NB4 (cell line): Measurements from ENCODE around the gene TGFBR3L.
"Not testable (repeated sequence)": the region's sequence is repeated elsewhere in the genome, so short reads cannot be mapped to it uniquely, and the experiment has no call there.

Source experiments
- DNase-seq: peaks from one replicate; pipeline ENCODE4 v3.0.0; 2010; ENCODE audit warnings: low read depth
- H3K4me3 ChIP-seq: one replicate; pipeline ENCODE4 v1.5.1; 2011; ENCODE audit warnings: mild to moderate bottlenecking, low read depth, low read length, moderate library complexity
- MYC ChIP-seq: IDR thresholded peaks from 2 replicates; pipeline ENCODE4 v1.6.1; 2011; ENCODE audit warnings: low read depth, low read length
- POLR2A ChIP-seq: IDR thresholded peaks from 2 replicates; pipeline ENCODE4 v1.6.1; 2011; ENCODE audit warnings: mild to moderate bottlenecking; ENCODE audit not compliant: insufficient read length; ENCODE audit errors: extremely low read depth
- TF ChIP-seq, protein P1 (sequence below): IDR thresholded peaks from one replicate; pipeline ENCODE4 v1.5.1; 2012; ENCODE audit warnings: low read depth, low read length
- TF ChIP-seq, protein P2 (sequence below): IDR thresholded peaks from 2 replicates; pipeline ENCODE4 v1.6.1; 2011; ENCODE audit warnings: low read depth, low read length

Gene TGFBR3L

DNA sequence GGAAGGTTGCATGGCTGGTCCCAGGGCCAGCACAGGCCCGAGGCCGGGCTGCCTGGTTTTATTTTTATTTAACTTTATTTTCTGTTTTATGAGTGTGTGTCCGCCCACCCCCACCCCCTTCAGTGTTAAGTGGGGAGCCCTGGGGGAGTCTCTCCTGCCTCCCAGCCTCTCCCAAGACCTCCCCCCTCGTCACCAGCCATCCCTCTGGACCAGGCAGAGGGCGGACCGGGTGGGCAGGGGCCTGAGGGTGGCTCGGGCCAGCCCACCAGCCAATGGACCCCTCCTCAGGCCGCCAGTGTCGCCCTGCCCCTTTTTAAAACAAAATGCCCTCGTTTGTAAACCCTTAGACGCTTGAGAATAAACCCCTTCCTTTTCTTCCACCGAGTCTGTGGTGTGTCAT, 531 bp upstream of the TGFBR3L start:
- no peak for DNase-seq
- TF ChIP-seq, protein P1, sequence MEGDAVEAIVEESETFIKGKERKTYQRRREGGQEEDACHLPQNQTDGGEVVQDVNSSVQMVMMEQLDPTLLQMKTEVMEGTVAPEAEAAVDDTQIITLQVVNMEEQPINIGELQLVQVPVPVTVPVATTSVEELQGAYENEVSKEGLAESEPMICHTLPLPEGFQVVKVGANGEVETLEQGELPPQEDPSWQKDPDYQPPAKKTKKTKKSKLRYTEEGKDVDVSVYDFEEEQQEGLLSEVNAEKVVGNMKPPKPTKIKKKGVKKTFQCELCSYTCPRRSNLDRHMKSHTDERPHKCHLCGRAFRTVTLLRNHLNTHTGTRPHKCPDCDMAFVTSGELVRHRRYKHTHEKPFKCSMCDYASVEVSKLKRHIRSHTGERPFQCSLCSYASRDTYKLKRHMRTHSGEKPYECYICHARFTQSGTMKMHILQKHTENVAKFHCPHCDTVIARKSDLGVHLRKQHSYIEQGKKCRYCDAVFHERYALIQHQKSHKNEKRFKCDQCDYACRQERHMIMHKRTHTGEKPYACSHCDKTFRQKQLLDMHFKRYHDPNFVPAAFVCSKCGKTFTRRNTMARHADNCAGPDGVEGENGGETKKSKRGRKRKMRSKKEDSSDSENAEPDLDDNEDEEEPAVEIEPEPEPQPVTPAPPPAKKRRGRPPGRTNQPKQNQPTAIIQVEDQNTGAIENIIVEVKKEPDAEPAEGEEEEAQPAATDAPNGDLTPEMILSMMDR, result no peak
- TF ChIP-seq MYC (no peak), POLR2A (no peak)
- TF ChIP-seq, protein P2, sequence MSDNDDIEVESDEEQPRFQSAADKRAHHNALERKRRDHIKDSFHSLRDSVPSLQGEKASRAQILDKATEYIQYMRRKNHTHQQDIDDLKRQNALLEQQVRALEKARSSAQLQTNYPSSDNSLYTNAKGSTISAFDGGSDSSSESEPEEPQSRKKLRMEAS, result no peak
- H3K4me3 ChIP-seq, result no peak overlapping the region

DNA sequence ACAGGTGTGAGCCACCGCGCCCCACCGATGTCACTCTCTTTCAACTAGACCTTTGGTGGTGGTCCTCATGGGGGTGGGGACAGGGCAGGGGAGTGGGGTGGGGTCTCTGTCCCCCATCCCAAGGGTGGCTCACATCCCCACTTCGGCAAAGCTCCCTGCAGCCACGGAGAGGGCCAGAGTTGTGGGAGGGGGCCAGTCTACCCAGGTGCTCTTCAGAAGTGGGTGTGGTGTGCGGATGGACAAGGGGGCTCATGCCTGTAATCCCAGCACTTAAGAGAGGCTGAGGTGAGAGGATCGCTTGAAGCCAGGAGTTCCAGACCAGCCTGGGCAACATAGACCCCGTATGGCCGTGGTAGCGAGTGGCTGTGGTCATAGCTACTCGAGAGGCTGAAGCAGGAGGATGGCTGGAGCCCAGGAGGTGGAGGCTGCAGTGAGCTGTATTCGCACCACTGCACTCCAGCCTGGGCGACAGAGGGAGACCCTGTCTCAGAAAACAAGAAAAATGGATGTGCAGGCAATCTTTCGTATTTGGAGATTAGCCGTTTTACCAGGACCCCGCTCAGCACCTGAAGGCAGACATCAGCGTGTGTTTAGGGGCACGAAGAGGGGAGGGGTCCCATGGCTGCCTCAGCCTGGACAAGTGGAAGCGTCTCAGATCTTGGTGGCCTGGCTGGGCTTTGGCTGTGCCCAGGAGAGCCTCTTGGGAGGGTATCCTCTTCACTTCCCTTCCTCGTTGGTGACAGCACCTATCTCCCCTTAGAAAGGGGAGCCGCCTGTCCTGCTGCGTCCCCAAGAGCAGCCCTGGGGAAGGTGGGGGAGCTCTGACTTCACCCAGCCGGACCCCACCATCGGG, 846 bp downstream of the TGFBR3L start:
- DNase-seq, result no peak
- H3K4me3 ChIP-seq, result no peak overlapping the region
- TF ChIP-seq POLR2A, result no peak
- TF ChIP-seq, protein P1, result no peak
- TF ChIP-seq MYC, result no peak
- TF ChIP-seq, protein P2, result no peak

DNA sequence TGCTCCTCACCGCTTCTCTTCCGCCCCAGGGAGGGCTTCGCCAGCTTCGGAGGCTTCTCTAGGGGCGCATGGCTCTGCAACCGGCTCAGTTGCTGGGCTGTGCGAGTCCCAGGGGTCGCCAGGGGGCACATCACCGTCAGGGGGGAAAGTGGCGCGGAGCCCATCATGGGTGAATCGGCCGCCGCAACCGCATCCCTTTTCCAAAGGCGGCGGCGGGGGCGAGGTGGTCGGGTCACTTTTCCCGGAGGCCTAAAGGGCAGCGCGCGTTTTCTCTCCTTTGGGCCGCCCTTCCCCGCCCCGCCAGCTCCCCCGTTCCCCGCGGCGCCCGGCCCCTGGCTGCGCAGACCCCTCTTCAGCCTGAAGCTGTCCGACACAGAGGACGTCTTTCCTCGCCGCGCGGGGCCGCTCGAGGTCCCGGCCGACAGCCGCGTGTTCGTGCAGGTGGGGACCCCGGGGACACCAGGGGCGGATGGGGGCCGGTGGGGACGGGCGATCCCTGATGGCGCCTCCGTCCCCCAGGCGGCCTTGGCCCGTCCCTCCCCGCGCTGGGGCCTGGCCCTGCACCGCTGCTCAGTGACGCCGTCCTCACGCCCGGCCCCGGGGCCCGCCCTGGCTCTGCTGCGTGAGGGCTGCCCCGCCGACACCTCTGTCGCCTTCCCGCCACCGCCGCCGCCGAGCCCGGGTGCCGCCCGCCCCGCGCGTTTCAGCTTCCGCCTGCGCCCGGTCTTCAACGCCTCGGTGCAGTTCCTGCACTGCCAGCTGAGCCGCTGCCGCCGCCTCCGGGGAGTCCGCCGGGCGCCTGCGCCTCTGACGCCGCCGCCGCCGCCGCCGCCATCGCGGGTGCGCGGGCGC, 1.7 kb downstream of the TGFBR3L start:
- peak; percentile 52 for DNase-seq
- no peak overlapping the region for H3K4me3 ChIP-seq
- TF ChIP-seq, protein P2, result no peak
- TF ChIP-seq, protein P1, result no peak
- TF ChIP-seq POLR2A (no peak), MYC (no peak)

DNA sequence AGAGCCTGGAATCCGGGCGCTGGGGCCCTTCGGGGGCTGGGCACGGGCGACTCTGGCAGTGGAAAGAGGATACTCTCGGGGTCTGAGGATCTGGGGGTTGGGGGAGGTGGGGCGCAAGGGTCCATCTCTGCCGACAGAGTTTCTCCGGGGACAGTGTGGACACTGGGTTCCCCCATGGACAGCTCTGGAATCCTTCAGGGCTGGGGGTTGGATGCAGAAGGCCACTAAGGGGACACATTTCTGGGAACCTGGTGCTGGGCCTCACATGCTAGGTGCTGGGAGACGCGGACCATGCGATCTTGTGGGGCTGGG, 2.3 kb downstream of the TGFBR3L start:
- DNase-seq, result no peak
- TF ChIP-seq, protein P1, result no peak
- TF ChIP-seq, protein P2, result no peak
- no peak for TF ChIP-seq MYC
- no peak for TF ChIP-seq POLR2A
- H3K4me3 ChIP-seq, result no peak overlapping the region

DNA sequence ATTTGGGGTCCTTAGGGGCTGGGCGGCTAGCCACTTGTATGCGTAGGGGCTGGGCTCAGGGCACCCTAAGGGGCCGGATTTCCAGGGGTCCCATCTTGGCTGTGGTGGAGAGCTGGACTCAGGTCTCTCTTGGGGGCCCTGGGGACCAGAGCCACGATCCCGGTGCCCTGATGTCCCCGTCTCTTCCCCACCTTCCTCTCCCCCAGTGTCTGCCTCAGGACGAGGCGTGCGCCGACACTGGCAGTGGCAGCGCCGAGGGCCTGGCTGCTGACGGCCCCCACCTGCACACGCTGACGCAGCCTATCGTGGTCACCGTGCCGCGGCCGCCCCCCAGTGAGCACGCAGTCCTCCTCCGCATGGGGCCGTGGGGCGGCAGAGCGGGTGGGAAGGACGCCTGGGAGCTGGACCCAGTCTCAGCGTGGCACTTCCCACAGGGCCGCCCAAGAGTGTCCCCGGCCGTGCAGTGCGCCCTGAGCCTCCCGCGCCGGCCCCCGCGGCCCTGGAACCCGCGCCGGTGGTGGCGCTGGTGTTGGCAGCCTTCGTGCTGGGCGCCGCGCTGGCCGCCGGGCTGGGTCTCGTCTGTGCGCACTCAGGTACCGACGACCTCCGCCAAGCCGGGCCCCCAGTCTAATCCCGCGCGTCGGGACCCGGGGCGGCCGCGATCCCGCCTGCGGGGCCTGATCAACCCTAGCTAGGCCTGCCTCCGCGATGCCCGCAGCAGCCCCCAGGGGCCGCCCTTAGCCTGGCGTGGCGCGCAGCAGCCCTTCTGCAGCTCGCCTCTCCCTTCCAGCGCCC, 2.8 kb downstream of the TGFBR3L start:
- H3K4me3 ChIP-seq, result no peak overlapping the region
- TF ChIP-seq POLR2A, result no peak
- TF ChIP-seq, protein P2, result 0 out of 2 replicates have a peak, but pooled peaks have one; percentile 2
- TF ChIP-seq, protein P1, result peak; percentile 57
- peak; percentile 81 for DNase-seq

DNA sequence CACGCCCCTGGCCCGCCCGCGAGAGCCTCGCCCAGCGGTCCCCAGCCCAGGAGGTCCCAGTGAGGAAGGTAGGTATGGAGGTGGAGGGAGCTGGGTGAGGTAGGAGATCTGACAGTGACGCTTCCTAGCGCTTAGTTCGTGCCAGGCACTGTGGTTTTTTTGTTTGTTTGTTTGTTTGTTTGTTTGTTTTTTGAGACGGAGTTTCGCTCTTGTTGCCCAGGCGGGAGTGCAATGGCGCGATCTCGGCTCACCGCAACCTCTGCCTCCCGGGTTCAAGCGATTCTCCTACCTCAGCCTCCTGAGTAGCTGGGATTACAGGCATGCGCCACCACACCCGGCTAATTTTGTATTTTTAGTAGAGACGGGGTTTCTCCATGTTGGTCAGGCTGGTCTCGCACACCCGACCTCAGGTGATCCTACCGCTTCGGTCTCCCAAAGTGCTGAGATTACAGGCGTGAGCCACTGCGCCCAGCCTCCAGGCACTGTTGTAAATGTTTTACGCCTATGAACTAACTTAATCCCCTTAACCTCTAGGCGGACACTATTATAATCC, 3.5 kb downstream of the TGFBR3L start:
- DNase-seq, H3K4me3 ChIP-seq: not testable (repeated sequence)
